Measurements from ENCODE around the gene PLCD4. TPM values are rescaled to one million over a fixed set of nuclear protein-coding genes. Genes with fewer than 3 reads are reported as not detected.
A peak's percentile ranks its signal among the peaks of the same experiment; 100 is the strongest.

PLCD4 gene
- total RNA-seq, 2 donors from 2014 or later, result 0.26 to 0.73 TPM

DNA sequence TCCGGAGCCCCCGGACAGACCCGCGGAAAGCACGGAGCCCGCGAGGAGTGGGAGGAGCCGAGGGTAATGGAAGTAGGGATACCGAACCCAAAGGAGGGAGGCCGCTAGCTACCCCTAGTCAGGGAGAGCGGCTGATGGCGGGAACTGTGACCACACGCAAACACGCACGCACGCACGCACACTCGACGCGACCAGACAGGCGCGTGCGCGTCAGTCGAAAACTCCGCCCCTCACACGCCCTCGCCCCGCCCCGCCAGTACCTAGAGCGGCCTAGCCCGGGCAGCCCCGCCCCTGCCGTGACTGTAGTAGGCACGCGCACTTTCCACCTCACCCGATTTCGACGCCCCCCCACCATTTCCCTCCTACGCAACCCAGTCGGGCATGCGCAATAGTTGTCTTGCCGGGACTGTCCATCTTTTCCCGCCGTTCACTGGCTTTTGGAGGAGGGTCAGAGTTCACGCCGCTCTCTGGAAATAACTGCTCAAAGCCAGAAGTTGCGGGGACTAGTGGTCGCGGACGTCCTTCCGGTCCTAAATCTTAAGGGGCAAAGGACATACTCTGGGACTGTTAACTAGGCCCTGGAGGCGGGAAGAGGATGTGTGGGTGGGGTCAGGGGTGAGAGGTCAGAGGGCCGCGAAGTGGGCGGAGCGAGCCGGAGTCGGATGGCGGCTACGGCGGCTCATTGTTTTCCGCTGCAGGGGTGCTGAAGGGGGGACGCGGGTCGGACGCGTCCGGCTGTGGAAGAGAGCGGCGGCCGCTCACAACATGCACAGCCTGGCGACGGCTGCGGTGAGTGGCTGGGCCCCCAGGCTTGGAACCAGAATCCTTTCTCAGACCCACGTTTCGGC, 39.3 kb upstream of the PLCD4 start, which contains the start of the genes CNOT9 and USP37:
Gene CNOT9, plus strand, starts transcription at position 650 of the 848 bp plus-strand sequence. Its CDS starts 116 bp downstream, at position 766.
Gene USP37, minus strand, starts transcription at position 162 of the 848 bp plus-strand sequence. CDS start 9,698 bp downstream, outside the sequence.
- Mint-ChIP-seq H3K27ac (peak within 1 kb of the TSS; percentile 100), H3K27me3 (ENCODE audit: insufficient read depth) (no peaks in the 10 kb centered on the region), H3K9me3 (no peaks in the 10 kb centered on the region), H3K4me3 (peak within 1 kb of the TSS; percentile 90), H3K36me3 (ENCODE audit: low read depth) (peaks cover 20% of the 10 kb centered on the region), H3K4me1 (peaks cover 31% of the 10 kb centered on the region)
- no peak for TF ChIP-seq CTCF (conservative IDR thresholded peaks at IDR 0.05)
- Histone ChIP-seq H3K36me3 (ENCODE audit: control insufficient read depth, insufficient read depth, low read length) (peaks cover 32% of the 10 kb centered on the region), H3K27me3 (ENCODE audit: control insufficient read depth, insufficient read depth, low read length, poor library complexity, severe bottlenecking) (no peaks in the 10 kb centered on the region), H3K4me1 (ENCODE audit: control insufficient read depth, insufficient read depth, low read length) (peaks cover 7% of the 10 kb centered on the region), H3K9ac (ENCODE audit: extremely low read depth, low read length, poor library complexity, severe bottlenecking) (peak within 1 kb of the TSS; percentile 94), H3K4me3 (ENCODE audit: low read length) (peak within 1 kb of the TSS; percentile 92), H3K27ac (ENCODE audit: low read depth, low read length) (peak within 1 kb of the TSS; percentile 98), H3K9me3 (ENCODE audit: control insufficient read depth, low read length) (no peaks in the 10 kb centered on the region)
- 0% methylated on average over 23 to 77 of the region's 77 CpGs for WGBS, 2 experiments (ENCODE audit: insufficient coverage in 1 of 2, insufficient read length in 1 of 2)
- peak; percentile 100 for DNase-seq

- peak overlapping the region; percentile 98 for H3K27ac ChIP-seq (ENCODE audit: low read depth, low read length)
- no peak for DNase-seq
- peaks cover 31% of the 10 kb centered on the region for H3K36me3 ChIP-seq (ENCODE audit: control insufficient read depth, insufficient read depth, low read length)
- no peaks in the 10 kb centered on the region for H3K27me3 ChIP-seq (ENCODE audit: control insufficient read depth, insufficient read depth, low read length, poor library complexity, severe bottlenecking)
- Mint-ChIP-seq H3K36me3 (ENCODE audit: low read depth) (peaks cover 20% of the 10 kb centered on the region), H3K27ac (peak overlapping the region; percentile 100), H3K4me3 (peak overlapping the region; percentile 90), H3K9me3 (no peaks in the 10 kb centered on the region), H3K27me3 (ENCODE audit: insufficient read depth) (no peaks in the 10 kb centered on the region), H3K4me1 (peaks cover 31% of the 10 kb centered on the region)
- no peaks in the 10 kb centered on the region for H3K9me3 ChIP-seq (ENCODE audit: control insufficient read depth, low read length)
- 0% methylated on average over 28 to 31 of the region's 31 CpGs for WGBS, 2 experiments (ENCODE audit: insufficient coverage in 1 of 2, insufficient read length in 1 of 2)
- peak overlapping the region; percentile 94 for H3K9ac ChIP-seq (ENCODE audit: extremely low read depth, low read length, poor library complexity, severe bottlenecking)
- no peak for TF ChIP-seq CTCF (conservative IDR thresholded peaks at IDR 0.05)
- peak overlapping the region; percentile 92 for H3K4me3 ChIP-seq (ENCODE audit: low read length)
- peaks cover 7% of the 10 kb centered on the region for H3K4me1 ChIP-seq (ENCODE audit: control insufficient read depth, insufficient read depth, low read length)
Observed at GRCh38 chr2:218569038-218569431, 38.7 kb upstream of the PLCD4 start.

DNA sequence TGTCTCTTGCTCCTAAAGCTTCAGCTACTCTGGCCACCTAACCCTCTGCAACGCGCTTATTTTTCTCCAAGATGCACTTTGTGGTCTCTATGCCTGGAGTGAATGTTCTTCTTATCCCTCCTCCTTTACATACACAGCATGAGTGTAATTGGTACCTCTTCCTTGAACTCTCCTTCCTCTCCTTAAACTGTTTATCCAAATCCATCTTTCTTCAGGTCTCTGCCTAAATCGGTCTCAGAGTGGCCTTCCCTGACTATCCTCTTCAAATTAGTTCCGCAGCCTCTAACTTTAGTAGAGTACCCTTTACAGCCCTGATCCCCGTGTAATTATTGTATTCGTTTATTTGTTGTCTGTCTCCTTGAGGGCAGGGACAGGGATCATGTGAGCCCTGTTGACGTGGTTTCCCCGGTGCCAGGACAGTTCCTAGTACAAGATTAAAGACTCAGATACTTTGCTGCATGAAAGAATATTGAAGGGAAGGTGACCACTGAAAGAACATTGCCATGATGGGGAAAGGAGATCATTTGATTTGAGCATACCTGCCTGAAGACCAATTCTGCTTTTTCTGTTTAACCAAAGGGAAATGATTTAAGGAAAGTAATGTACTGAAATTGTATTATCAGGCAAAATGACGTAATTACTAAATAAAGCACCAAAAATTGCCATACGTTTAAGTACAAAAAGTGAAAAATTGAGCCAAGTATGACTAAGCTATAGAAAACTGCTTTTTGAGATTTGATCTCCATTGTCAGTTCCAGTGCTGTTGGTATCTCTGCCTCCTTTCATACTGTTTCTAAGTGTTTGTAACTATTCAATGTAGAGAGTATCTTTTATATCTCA, 37.8 kb upstream of the PLCD4 start:
- H3K4me3 ChIP-seq (ENCODE audit: low read length), result peak overlapping the region; percentile 92
- Mint-ChIP-seq H3K27me3 (ENCODE audit: insufficient read depth) (no peaks in the 10 kb centered on the region), H3K36me3 (ENCODE audit: low read depth) (peaks cover 23% of the 10 kb centered on the region), H3K4me3 (peak overlapping the region; percentile 90), H3K27ac (peak overlapping the region; percentile 100), H3K4me1 (peaks cover 31% of the 10 kb centered on the region), H3K9me3 (no peaks in the 10 kb centered on the region)
- DNase-seq, result peak; percentile 55
- peak overlapping the region; percentile 94 for H3K9ac ChIP-seq (ENCODE audit: extremely low read depth, low read length, poor library complexity, severe bottlenecking)
- no peaks in the 10 kb centered on the region for H3K9me3 ChIP-seq (ENCODE audit: control insufficient read depth, low read length)
- H3K27me3 ChIP-seq (ENCODE audit: control insufficient read depth, insufficient read depth, low read length, poor library complexity, severe bottlenecking), result no peaks in the 10 kb centered on the region
- H3K36me3 ChIP-seq (ENCODE audit: control insufficient read depth, insufficient read depth, low read length), result peaks cover 36% of the 10 kb centered on the region
- no peak for TF ChIP-seq CTCF (conservative IDR thresholded peaks at IDR 0.05)
- H3K4me1 ChIP-seq (ENCODE audit: control insufficient read depth, insufficient read depth, low read length), result peaks cover 7% of the 10 kb centered on the region
- H3K27ac ChIP-seq (ENCODE audit: low read depth, low read length), result peak overlapping the region; percentile 98
- WGBS, 2 experiments (ENCODE audit: insufficient coverage in 1 of 2, insufficient read length in 1 of 2), result 7 to 9% methylated on average over 10 of the region's 10 CpGs
